ENCODE results near the gene FBXW7. TPM values are rescaled to one million over a fixed set of nuclear protein-coding genes. Genes with fewer than 3 reads are reported as not detected.

The FBXW7 gene
- total RNA-seq, 6 experiments from 2014 or later, result 12.9 to 25.5 (median 17.6) TPM

DNA sequence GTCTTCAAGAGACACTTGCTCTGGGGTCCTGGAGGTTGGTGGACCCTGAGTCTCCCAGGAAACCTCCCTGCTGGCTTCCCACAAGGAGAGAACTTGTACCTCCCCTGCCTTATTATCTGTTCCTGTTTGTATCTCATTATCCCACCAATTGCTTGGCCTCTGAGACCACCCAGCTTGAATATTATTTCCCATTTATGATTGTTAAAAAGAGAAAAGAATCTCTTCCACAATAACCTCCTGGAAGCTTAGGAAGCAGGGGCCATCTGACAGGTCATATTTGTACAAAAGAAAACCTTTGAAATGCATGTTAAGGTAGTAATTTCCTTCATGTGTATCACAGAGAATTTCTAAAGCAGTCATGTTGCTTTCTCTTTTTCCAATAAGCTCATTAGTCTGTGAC lies 239.5 kb downstream of the FBXW7 start:
- Histone ChIP-seq H3K9me3 (no peaks in the 10 kb centered on the region), H3K27me3 (no peaks in the 10 kb centered on the region), H3K27ac (no peak overlapping the region), H3K36me3 (no peaks in the 10 kb centered on the region), H3K4me1 (no peaks in the 10 kb centered on the region), H3K4me3 (no peak overlapping the region)
- ATAC-seq, result no peak
- intact Hi-C loops (cut with DNase I), result no loop called here
- TF ChIP-seq, protein P1, sequence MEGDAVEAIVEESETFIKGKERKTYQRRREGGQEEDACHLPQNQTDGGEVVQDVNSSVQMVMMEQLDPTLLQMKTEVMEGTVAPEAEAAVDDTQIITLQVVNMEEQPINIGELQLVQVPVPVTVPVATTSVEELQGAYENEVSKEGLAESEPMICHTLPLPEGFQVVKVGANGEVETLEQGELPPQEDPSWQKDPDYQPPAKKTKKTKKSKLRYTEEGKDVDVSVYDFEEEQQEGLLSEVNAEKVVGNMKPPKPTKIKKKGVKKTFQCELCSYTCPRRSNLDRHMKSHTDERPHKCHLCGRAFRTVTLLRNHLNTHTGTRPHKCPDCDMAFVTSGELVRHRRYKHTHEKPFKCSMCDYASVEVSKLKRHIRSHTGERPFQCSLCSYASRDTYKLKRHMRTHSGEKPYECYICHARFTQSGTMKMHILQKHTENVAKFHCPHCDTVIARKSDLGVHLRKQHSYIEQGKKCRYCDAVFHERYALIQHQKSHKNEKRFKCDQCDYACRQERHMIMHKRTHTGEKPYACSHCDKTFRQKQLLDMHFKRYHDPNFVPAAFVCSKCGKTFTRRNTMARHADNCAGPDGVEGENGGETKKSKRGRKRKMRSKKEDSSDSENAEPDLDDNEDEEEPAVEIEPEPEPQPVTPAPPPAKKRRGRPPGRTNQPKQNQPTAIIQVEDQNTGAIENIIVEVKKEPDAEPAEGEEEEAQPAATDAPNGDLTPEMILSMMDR (IDR thresholded peaks at IDR 0.05), result no peak
- no peak for TF ChIP-seq POLR2A (IDR thresholded peaks at IDR 0.05)
- no peak for DNase-seq

DNA sequence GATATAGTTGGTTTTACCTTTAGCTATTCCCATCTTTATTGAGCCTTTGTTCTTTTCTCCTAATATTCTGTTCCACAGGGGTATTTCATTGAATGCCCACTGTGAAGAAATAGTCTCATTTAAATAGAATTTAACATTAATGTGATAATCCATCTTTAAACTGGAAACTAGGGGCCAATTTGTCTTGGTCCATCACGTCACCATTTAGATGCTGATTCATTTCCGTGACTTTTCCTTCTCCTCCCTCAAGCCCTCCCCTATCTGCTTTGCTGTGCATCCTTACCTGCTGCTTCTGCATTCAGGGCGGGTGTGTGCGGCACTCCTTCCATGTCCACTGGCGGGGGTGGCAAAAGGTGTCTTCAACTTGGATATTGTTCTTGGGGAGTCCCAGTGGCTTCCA lies 241.1 kb downstream of the FBXW7 start:
- H3K4me3 ChIP-seq, result no peak overlapping the region

DNA sequence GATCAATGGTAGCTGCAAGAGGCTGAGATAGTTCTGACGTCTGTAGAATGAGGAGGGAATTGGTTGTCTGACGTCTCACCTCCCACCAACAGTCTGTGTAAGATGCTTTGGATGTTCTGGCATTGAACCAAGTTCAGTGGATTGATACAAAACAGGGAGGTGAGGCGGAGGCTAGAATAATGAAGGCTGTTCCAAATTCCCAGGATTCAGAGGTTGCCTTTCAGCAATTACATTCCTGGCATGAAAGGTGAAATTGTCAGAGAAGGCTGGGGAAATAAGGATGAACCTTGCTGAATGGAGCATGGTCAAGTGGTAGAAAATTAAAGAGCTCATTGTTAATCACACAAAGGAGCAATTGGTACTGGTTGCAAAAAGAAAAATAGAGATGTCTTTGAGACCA lies 241.6 kb downstream of the FBXW7 start:
- WGBS (ENCODE audit: insufficient coverage, low coverage, low lambda C conversion rate, missing lambda C conversion rate), result 63% methylated on average over 3 of the region's 3 CpGs
- Histone ChIP-seq H3K27ac (no peak overlapping the region), H3K4me3 (no peak overlapping the region), H3K27me3 (no peaks in the 10 kb centered on the region), H3K4me1 (no peaks in the 10 kb centered on the region), H3K36me3 (no peaks in the 10 kb centered on the region), H3K9me3 (no peaks in the 10 kb centered on the region)
- ATAC-seq (no peak), DNase-seq (no peak)
- TF ChIP-seq, protein P1 (IDR thresholded peaks at IDR 0.05), result no peak
- TF ChIP-seq POLR2A (IDR thresholded peaks at IDR 0.05), result no peak
- intact Hi-C loops (cut with DNase I), result no loop called here

More for the DNA sequence above, 241.1 kb downstream of the FBXW7 start:
- no peak for TF ChIP-seq POLR2A (IDR thresholded peaks at IDR 0.05)
- TF ChIP-seq, protein P1 (IDR thresholded peaks at IDR 0.05), result no peak
- ATAC-seq (no peak), DNase-seq (no peak)
- H3K9me3 ChIP-seq, result no peaks in the 10 kb centered on the region
- H3K27ac ChIP-seq, result no peak overlapping the region
- intact Hi-C loops (cut with DNase I), result no loop called here
- no peaks in the 10 kb centered on the region for H3K27me3 ChIP-seq
- H3K36me3 ChIP-seq, result no peaks in the 10 kb centered on the region
- 84% methylated on average over 5 of the region's 5 CpGs for WGBS (ENCODE audit: insufficient coverage, low coverage, low lambda C conversion rate, missing lambda C conversion rate)
- H3K4me1 ChIP-seq, result no peaks in the 10 kb centered on the region

DNA sequence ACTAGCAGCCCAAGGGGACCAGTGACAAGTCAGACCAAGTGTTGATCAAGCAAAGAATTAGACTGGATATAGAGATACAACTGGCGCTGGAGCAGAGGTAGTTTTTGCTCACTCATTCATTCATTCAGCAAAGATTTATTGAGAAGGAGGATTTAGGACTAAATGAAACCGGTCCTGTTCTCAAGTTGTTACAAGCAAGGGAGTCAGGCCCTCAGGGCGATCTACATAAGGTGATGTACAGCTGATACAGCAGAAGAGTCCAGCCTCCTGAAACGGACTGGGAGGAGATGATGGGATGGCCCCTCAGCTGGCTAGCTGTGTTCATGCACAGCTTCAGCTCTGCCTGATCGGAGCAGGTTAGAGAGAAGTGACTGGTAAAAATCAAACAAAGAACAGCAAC lies 242.4 kb downstream of the FBXW7 start:
- H3K9me3 ChIP-seq, result no peaks in the 10 kb centered on the region
- DNase-seq (no peak), ATAC-seq (no peak)
- no peak overlapping the region for H3K4me3 ChIP-seq
- H3K4me1 ChIP-seq, result no peaks in the 10 kb centered on the region
- intact Hi-C loops (cut with DNase I), result no loop called here
- no peak for TF ChIP-seq POLR2A (IDR thresholded peaks at IDR 0.05)
- TF ChIP-seq, protein P1 (IDR thresholded peaks at IDR 0.05), result no peak
- H3K36me3 ChIP-seq, result no peaks in the 10 kb centered on the region
- no peaks in the 10 kb centered on the region for H3K27me3 ChIP-seq
- H3K27ac ChIP-seq, result no peak overlapping the region
- WGBS (ENCODE audit: insufficient coverage, low coverage, low lambda C conversion rate, missing lambda C conversion rate), result 79% methylated on average over 5 of the region's 5 CpGs

DNA sequence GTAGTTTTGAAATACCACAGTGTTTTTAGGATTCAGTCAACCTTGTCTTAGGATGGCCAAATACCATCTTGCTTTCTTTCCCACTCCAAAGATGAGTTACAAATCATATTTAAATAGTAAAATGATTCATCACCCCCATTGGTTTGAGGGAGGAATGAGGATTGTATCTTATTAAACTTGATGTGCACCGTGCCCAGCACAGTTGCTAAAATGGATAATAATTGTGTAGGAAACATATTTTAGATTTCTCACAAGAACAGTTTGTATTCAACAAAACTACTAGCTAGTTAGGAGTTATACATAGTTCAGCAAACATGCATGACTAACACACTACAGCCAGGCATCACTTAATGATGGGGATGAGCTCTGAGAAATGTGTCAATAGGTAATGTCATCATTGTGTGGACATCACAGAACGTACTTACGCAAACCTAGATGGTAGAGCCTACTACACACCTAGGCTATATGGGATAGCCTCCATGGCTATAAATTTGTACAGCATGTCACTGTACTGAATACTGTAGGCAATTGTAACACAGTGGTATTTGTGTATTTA lies 245.4 kb downstream of the FBXW7 start:
- DNase-seq (no peak), ATAC-seq (no peak)
- no peak overlapping the region for H3K4me3 ChIP-seq
- no peaks in the 10 kb centered on the region for H3K27me3 ChIP-seq
- no peaks in the 10 kb centered on the region for H3K4me1 ChIP-seq
- TF ChIP-seq, protein P1 (IDR thresholded peaks at IDR 0.05), result no peak
- TF ChIP-seq POLR2A (IDR thresholded peaks at IDR 0.05), result no peak
- H3K36me3 ChIP-seq, result no peaks in the 10 kb centered on the region
- intact Hi-C loops (cut with DNase I), result no loop called here
- WGBS (ENCODE audit: insufficient coverage, low coverage, low lambda C conversion rate, missing lambda C conversion rate), result 59% methylated on average over 3 of the region's 3 CpGs
- H3K27ac ChIP-seq, result no peak overlapping the region
- no peaks in the 10 kb centered on the region for H3K9me3 ChIP-seq
